ENCODE data around the gene GTF3C4. TPM values are rescaled to one million over a fixed set of nuclear protein-coding genes. Genes with fewer than 3 reads are reported as not detected.

GTF3C4 gene
- polyA plus RNA-seq, 1 donor from 2014 or later = 4.1 TPM

- no peak overlapping the region for H3K4me3 Mint-ChIP-seq
- no peaks in the 10 kb centered on the region for H3K4me1 Mint-ChIP-seq
- H3K27me3 Mint-ChIP-seq = peaks cover 9% of the 10 kb centered on the region
- H3K27ac Mint-ChIP-seq = no peak overlapping the region
- H3K36me3 Mint-ChIP-seq = no peaks in the 10 kb centered on the region
- H3K9me3 Mint-ChIP-seq = no peaks in the 10 kb centered on the region
These were observed 56.4 kb downstream of the GTF3C4 start for GRCh38 chr9:132726576-132727130.

GRCh38 chr9:132728071-132728470, 57.8 kb downstream of the GTF3C4 start:
- H3K9me3 Mint-ChIP-seq = no peaks in the 10 kb centered on the region

GRCh38 chr9:132728497-132728896, 58.2 kb downstream of the GTF3C4 start:
- Mint-ChIP-seq H3K36me3 (no peaks in the 10 kb centered on the region), H3K4me1 (no peaks in the 10 kb centered on the region), H3K27ac (no peak overlapping the region), H3K27me3 (peaks cover 6% of the 10 kb centered on the region), H3K9me3 (no peaks in the 10 kb centered on the region), H3K4me3 (no peak overlapping the region)

More at GRCh38 chr9:132728071-132728470, 57.8 kb downstream of the GTF3C4 start:
- no peaks in the 10 kb centered on the region for H3K4me1 Mint-ChIP-seq
- no peaks in the 10 kb centered on the region for H3K36me3 Mint-ChIP-seq
- H3K27me3 Mint-ChIP-seq = peaks cover 7% of the 10 kb centered on the region
- H3K4me3 Mint-ChIP-seq = no peak overlapping the region
- H3K27ac Mint-ChIP-seq = no peak overlapping the region

GRCh38 chr9:132729235-132729890, 59.1 kb downstream of the GTF3C4 start:
- no peak overlapping the region for H3K27ac Mint-ChIP-seq
- no peaks in the 10 kb centered on the region for H3K9me3 Mint-ChIP-seq
- H3K36me3 Mint-ChIP-seq = no peaks in the 10 kb centered on the region
- peaks cover 6% of the 10 kb centered on the region for H3K27me3 Mint-ChIP-seq
- H3K4me1 Mint-ChIP-seq = no peaks in the 10 kb centered on the region
- H3K4me3 Mint-ChIP-seq = no peak overlapping the region

- no peak overlapping the region for H3K27ac Mint-ChIP-seq
- no peaks in the 10 kb centered on the region for H3K36me3 Mint-ChIP-seq
- H3K4me3 Mint-ChIP-seq = no peak overlapping the region
- H3K9me3 Mint-ChIP-seq = no peaks in the 10 kb centered on the region
- no peaks in the 10 kb centered on the region for H3K4me1 Mint-ChIP-seq
- peaks cover 10% of the 10 kb centered on the region for H3K27me3 Mint-ChIP-seq
These were observed 60.1 kb downstream of the GTF3C4 start for GRCh38 chr9:132730054-132731033.

- H3K4me1 Mint-ChIP-seq = no peaks in the 10 kb centered on the region
- peaks cover 7% of the 10 kb centered on the region for H3K27me3 Mint-ChIP-seq
- H3K27ac Mint-ChIP-seq = no peak overlapping the region
- H3K9me3 Mint-ChIP-seq = no peaks in the 10 kb centered on the region
- H3K36me3 Mint-ChIP-seq = no peaks in the 10 kb centered on the region
- H3K4me3 Mint-ChIP-seq = no peak overlapping the region
These were observed 61.0 kb downstream of the GTF3C4 start for GRCh38 chr9:132731230-132731629.

GRCh38 chr9:132732326-132733259, 62.3 kb downstream of the GTF3C4 start:
- H3K27me3 Mint-ChIP-seq = peaks cover 6% of the 10 kb centered on the region
- no peaks in the 10 kb centered on the region for H3K36me3 Mint-ChIP-seq
- no peak overlapping the region for H3K27ac Mint-ChIP-seq
- H3K9me3 Mint-ChIP-seq = no peaks in the 10 kb centered on the region
- H3K4me1 Mint-ChIP-seq = no peaks in the 10 kb centered on the region
- no peak overlapping the region for H3K4me3 Mint-ChIP-seq

- H3K36me3 Mint-ChIP-seq = no peaks in the 10 kb centered on the region
- H3K4me3 Mint-ChIP-seq = no peak overlapping the region
- H3K9me3 Mint-ChIP-seq = no peaks in the 10 kb centered on the region
- no peaks in the 10 kb centered on the region for H3K4me1 Mint-ChIP-seq
- no peak overlapping the region for H3K27ac Mint-ChIP-seq
- H3K27me3 Mint-ChIP-seq = peaks cover 6% of the 10 kb centered on the region
These were observed 63.1 kb downstream of the GTF3C4 start for GRCh38 chr9:132733260-132733815.

- Mint-ChIP-seq H3K4me1 (no peaks in the 10 kb centered on the region), H3K36me3 (no peaks in the 10 kb centered on the region)
These were observed 69.5 kb downstream of the GTF3C4 start for GRCh38 chr9:132739710-132740310.

GRCh38 chr9:132740526-132741309, 70.5 kb downstream of the GTF3C4 start:
- H3K4me1 Mint-ChIP-seq = peaks cover 0 to 2% (median 0%) of the 10 kb centered on the region in 3 donors
- H3K27ac Mint-ChIP-seq = no peak overlapping the region
- H3K27me3 Mint-ChIP-seq = peaks cover 26% of the 10 kb centered on the region
- no peaks in the 10 kb centered on the region for H3K9me3 Mint-ChIP-seq
- no peaks in the 10 kb centered on the region for H3K36me3 Mint-ChIP-seq
- no peak overlapping the region for H3K4me3 Mint-ChIP-seq

More at GRCh38 chr9:132739710-132740310, 69.5 kb downstream of the GTF3C4 start:
- Mint-ChIP-seq H3K27me3 (peaks cover 20% of the 10 kb centered on the region), H3K27ac (no peak overlapping the region), H3K9me3 (no peaks in the 10 kb centered on the region), H3K4me3 (no peak overlapping the region)

- H3K27ac Mint-ChIP-seq = peak overlapping the region in 2 of 3 donors; percentile 7 to 9
- H3K4me3 Mint-ChIP-seq = no peak overlapping the region
- peaks cover 34% of the 10 kb centered on the region for H3K27me3 Mint-ChIP-seq
These were observed 72.6 kb downstream of the GTF3C4 start for GRCh38 chr9:132742821-132743311.

GRCh38 chr9:132743931-132744479, 73.7 kb downstream of the GTF3C4 start:
- no peak overlapping the region for H3K4me3 Mint-ChIP-seq
- peaks cover 36% of the 10 kb centered on the region for H3K27me3 Mint-ChIP-seq
- peaks cover 3% of the 10 kb centered on the region for H3K36me3 Mint-ChIP-seq
- H3K4me1 Mint-ChIP-seq = peaks cover 0 to 2% (median 0%) of the 10 kb centered on the region in 3 donors
- no peaks in the 10 kb centered on the region for H3K9me3 Mint-ChIP-seq
- H3K27ac Mint-ChIP-seq = peak overlapping the region in 1 of 3 donors; percentile 73

More at GRCh38 chr9:132742821-132743311, 72.6 kb downstream of the GTF3C4 start:
- Mint-ChIP-seq H3K9me3 (no peaks in the 10 kb centered on the region), H3K36me3 (no peaks in the 10 kb centered on the region), H3K4me1 (peaks cover 0 to 2% (median 0%) of the 10 kb centered on the region in 3 donors)

Measured in IgD-negative memory B cell (primary cell).